Adrenal gland (tissue), 12 donors: ENCODE results near the gene SLC7A1. TPM values are rescaled to one million over a fixed set of nuclear protein-coding genes. Genes with fewer than 3 reads are reported as not detected.

Experiments used
- DNase-seq, 7 donors: peaks; one replicate each; pipeline ENCODE4 v3.0.0-alpha.2; 2019 to 2020
- H3K27ac ChIP-seq, 5 donors: fragments of 200-600 bp; sonication (generic) in 4 of 5; 1 replicate in 3 of 5; 2 replicates in 2 of 5; pipeline versions ENCODE4 v1.5.1 to v1.8.0; 2016 to 2020; ENCODE audit warnings: mild to moderate bottlenecking in 1 of 5
- H3K27me3 ChIP-seq: fragments of 200-600 bp; 2 replicates; pipeline ENCODE4 v1.8.0; 2021
- H3K36me3 ChIP-seq, 2 donors: fragments of 200-600 bp; replicated peaks in 1 of 2; 1 replicate in 1 of 2; 2 replicates in 1 of 2; pipeline versions ENCODE4 v1.5.1 to v1.8.0; 2018 to 2022
- H3K4me1 ChIP-seq, 2 donors: fragments of 200-600 bp; replicated peaks in 1 of 2; 1 replicate in 1 of 2; 2 replicates in 1 of 2; pipeline versions ENCODE4 v1.5.1 to v1.8.0; 2018 to 2021
- H3K4me3 ChIP-seq, 4 donors: fragments of 200-600 bp; sonication (generic) in 3 of 4; one replicate each; pipeline ENCODE4 v1.5.1; 2016 to 2018
- H3K9me3 ChIP-seq, 3 donors: fragments of 200-600 bp; sonication (generic) in 1 of 3; replicated peaks in 1 of 3; 1 replicate in 2 of 3; 2 replicates in 1 of 3; pipeline versions ENCODE4 v1.5.1 to v1.8.0; 2016 to 2021
- POLR2A ChIP-seq, 2 donors: fragments of 450-650 bp; IDR thresholded peaks; one replicate each; pipeline ENCODE4 v1.6.1; 2017; ENCODE audit warnings: antibody characterized with exemption in 2 of 2, mild to moderate bottlenecking in 2 of 2, moderate library complexity in 1 of 2
- WGBS, 4 donors: extraction: QIAGEN DNeasy Blood & Tissue Kit in 2 of 4; methylation state at CpG; one replicate each; pipeline versions ENCODE4 v1.1.5 to v1.1.7; 2013 to 2017; 5-methylcytosine and 5-hydroxymethylcytosine counted together
- intact Hi-C, 2 donors: fragments of 100-400 bp; cut with DNase I; formaldehyde crosslinking; loops; one replicate each; pipeline versions ENCODE4 v1.14.1 to v1.15.0; 2022 to 2023
- polyA plus RNA-seq, 3 donors: library from polyadenylated mRNA; stranded (reverse); fragments of 200-250 nt in 2 of 3; fragments of 350-450 nt in 1 of 3; fragmentation: Illumina TruSeq in 1 of 3; extraction: RNeasy Lipid Tissue Mini Kit (QIAGEN cat#74804) in 1 of 3; gene quantifications; one replicate each; pipeline ENCODE4 v1.2.3, GENCODE V29; 2013 to 2014
- total RNA-seq, 9 donors: library from RNA; depleted of rRNA in 4 of 9; stranded (reverse); fragments of >200 nt in 4 of 9; fragments of 120-200 nt in 1 of 9; fragmentation: NEBNext Ultra II Directional in 1 of 9; extraction: Animal tissue kit (Norgen Biotek cat#: 25700) in 1 of 9; gene quantifications; one replicate each; pipeline versions ENCODE4 v1.1.0 to v1.2.4, GENCODE V29; 2013 to 2023
- TF ChIP-seq, protein P1 (sequence below), 6 experiments: fragments of 450-650 bp in 4 of 6; fragments of 200-600 bp in 2 of 6; sonication (generic) in 1 of 6; IDR thresholded peaks; 1 replicate in 5 of 6; 2 replicates in 1 of 6; pipeline versions ENCODE4 v1.5.1 to v1.8.0; 2016 to 2021; ENCODE audit warnings: antibody characterized with exemption in 6 of 6, mild to moderate bottlenecking in 2 of 6, moderate library complexity in 1 of 6
- donor health status: healthy with polysubstance abuse.
- donor health status: Bipolar disorder and iron deficiency.
- donor health status: DM: yes; HTN: yes; CAD: no.
- donor health status: DM: no; HTN: no; CAD: no.
- donor health status: DM: no; HTN: no; CAD: no.
- donor health status: DM: yes; HTN: yes; CAD: no.

SLC7A1 gene
- total and polyA plus RNA-seq, 12 donors: 2.2 to 87.6 (median 6.2) TPM

- Histone ChIP-seq H3K9me3 (no peaks in the 10 kb centered on the region), H3K27me3 (no peaks in the 10 kb centered on the region), H3K36me3 (no peaks in the 10 kb centered on the region), H3K4me1 (no peaks in the 10 kb centered on the region), H3K4me3 (no peak overlapping the region), H3K27ac (no peak overlapping the region)
- WGBS, 4 donors: 78 to 91% (median 86%) methylated on average over 4 of the region's 4 CpGs
- DNase-seq: no peak
- TF ChIP-seq, protein P1, sequence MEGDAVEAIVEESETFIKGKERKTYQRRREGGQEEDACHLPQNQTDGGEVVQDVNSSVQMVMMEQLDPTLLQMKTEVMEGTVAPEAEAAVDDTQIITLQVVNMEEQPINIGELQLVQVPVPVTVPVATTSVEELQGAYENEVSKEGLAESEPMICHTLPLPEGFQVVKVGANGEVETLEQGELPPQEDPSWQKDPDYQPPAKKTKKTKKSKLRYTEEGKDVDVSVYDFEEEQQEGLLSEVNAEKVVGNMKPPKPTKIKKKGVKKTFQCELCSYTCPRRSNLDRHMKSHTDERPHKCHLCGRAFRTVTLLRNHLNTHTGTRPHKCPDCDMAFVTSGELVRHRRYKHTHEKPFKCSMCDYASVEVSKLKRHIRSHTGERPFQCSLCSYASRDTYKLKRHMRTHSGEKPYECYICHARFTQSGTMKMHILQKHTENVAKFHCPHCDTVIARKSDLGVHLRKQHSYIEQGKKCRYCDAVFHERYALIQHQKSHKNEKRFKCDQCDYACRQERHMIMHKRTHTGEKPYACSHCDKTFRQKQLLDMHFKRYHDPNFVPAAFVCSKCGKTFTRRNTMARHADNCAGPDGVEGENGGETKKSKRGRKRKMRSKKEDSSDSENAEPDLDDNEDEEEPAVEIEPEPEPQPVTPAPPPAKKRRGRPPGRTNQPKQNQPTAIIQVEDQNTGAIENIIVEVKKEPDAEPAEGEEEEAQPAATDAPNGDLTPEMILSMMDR (IDR thresholded peaks at IDR 0.05): no peak
- TF ChIP-seq POLR2A (IDR thresholded peaks at IDR 0.05): no peak
- intact Hi-C loops: no loop called here
These were observed 111.9 kb downstream of the SLC7A1 start for GRCh38 chr13:29483623-29484022.

GRCh38 chr13:29483211-29483610, 112.3 kb downstream of the SLC7A1 start:
- Histone ChIP-seq H3K9me3 (no peaks in the 10 kb centered on the region), H3K27ac (no peak overlapping the region), H3K4me3 (no peak overlapping the region), H3K27me3 (no peaks in the 10 kb centered on the region), H3K4me1 (no peaks in the 10 kb centered on the region), H3K36me3 (no peaks in the 10 kb centered on the region)
- WGBS, 4 donors: 84 to 92% (median 89%) methylated on average over 13 to 15 of the region's 15 CpGs
- intact Hi-C loops: no loop called here
- TF ChIP-seq, protein P1 (IDR thresholded peaks at IDR 0.05): no peak
- no peak for TF ChIP-seq POLR2A (IDR thresholded peaks at IDR 0.05)
- no peak for DNase-seq

DNA sequence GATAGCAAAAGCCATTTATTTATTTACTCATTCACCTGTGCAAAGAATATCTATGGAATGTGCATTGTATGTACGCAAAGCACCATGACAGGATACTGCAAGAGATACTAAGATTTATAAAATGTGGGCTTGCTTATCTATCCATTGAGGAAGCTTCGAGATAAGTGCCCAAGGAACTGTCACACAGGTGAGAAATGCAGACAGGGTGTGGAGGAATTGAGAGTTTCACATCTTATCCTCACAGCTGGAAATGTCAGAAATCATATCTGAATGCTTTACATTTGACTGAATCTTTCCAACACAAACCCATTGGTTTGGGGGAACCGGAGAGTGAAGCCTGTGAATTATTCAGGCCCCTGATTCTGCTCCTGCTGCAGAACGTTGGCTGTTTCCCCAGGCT, 113.0 kb downstream of the SLC7A1 start:
- Histone ChIP-seq H3K36me3 (no peaks in the 10 kb centered on the region), H3K4me3 (no peak overlapping the region), H3K27me3 (no peaks in the 10 kb centered on the region), H3K4me1 (no peaks in the 10 kb centered on the region), H3K27ac (no peak overlapping the region), H3K9me3 (no peaks in the 10 kb centered on the region)
- intact Hi-C loops: no loop called here
- WGBS, 4 donors: 70 to 83% (median 73%) methylated on average over 4 of the region's 4 CpGs
- no peak for DNase-seq
- TF ChIP-seq, protein P1 (IDR thresholded peaks at IDR 0.05): no peak
- no peak for TF ChIP-seq POLR2A (IDR thresholded peaks at IDR 0.05)

DNA sequence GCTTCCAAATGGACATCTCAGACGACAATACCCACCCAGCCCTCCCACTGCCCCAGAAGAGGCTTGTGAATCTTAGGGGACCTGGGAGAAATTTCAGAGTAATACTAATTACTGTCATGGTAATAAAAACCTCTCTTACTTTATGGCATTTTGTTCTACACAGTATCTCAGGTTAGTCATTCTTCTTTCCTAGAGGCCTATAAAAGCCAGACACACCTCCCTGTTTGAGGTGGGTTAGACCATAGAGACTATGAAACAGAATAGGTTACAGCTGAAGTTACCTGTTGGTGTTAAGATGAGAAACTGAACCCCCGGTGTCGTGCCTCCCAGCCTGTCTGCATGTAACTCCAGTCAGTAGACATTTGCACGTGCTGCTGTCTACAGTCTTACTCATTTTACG, 113.9 kb downstream of the SLC7A1 start:
- intact Hi-C loops: no loop called here
- no peak for DNase-seq

More for the DNA sequence above, 113.9 kb downstream of the SLC7A1 start:
- Histone ChIP-seq H3K27ac (no peak overlapping the region), H3K9me3 (no peaks in the 10 kb centered on the region), H3K4me3 (no peak overlapping the region), H3K36me3 (no peaks in the 10 kb centered on the region), H3K4me1 (no peaks in the 10 kb centered on the region), H3K27me3 (no peaks in the 10 kb centered on the region)
- 90 to 92% (median 91%) methylated on average over 5 of the region's 5 CpGs for WGBS, 4 donors
- TF ChIP-seq, protein P1 (IDR thresholded peaks at IDR 0.05): no peak
- no peak for TF ChIP-seq POLR2A (IDR thresholded peaks at IDR 0.05)
